HEK293 (cell line): ENCODE results near the gene ERAL1.

Experiments used
- CTCF ChIA-PET: fragments of 350-600 bp; formaldehyde crosslinking; extraction: SDS; loops from one replicate; lab custom pipeline; 2021; ENCODE audit warnings: antibody characterized with exemption; lab: Yijun Ruan, JAX
- POLR2A ChIA-PET: fragments of 300-600 bp; formaldehyde crosslinking; extraction: SDS; loops from one replicate; lab custom pipeline; 2020; ENCODE audit warnings: antibody characterized with exemption, inconsistent platforms; lab: Yijun Ruan, JAX
- H3K27ac ChIP-seq: fragments of 200-500 bp; sonication (Bioruptor generic); 2 replicates; pipeline ENCODE4 v1.5.1; 2014; ENCODE audit warnings: low read depth, low read length, control low read depth, inconsistent platforms; ENCODE audit errors: extremely low read depth
- H3K36me3 ChIP-seq, 2 experiments: fragments of 200-500 bp in 1 of 2; sonication (Bioruptor generic) in 1 of 2; 1 replicate in 1 of 2; 2 replicates in 1 of 2; pipeline ENCODE4 v1.5.1; 2014 to 2017; ENCODE audit warnings: inconsistent platforms in 2 of 2, low read length in 2 of 2; ENCODE audit not compliant: control insufficient read depth in 2 of 2, insufficient read depth in 1 of 2
- H3K4me1 ChIP-seq: fragments of 200-500 bp; sonication (Bioruptor generic); 2 replicates; pipeline ENCODE4 v1.5.1; 2014; ENCODE audit warnings: mild to moderate bottlenecking, low read length, inconsistent platforms; ENCODE audit not compliant: control insufficient read depth, insufficient read depth
- H3K4me3 ChIP-seq: 2 replicates; pipeline ENCODE4 v1.5.1; 2011; ENCODE audit warnings: low read depth, mild to moderate bottlenecking, control low read depth, low read length, moderate library complexity
- H3K9me3 ChIP-seq: fragments of 200-500 bp; sonication (Bioruptor generic); 2 replicates; pipeline ENCODE4 v1.5.1; 2014; ENCODE audit warnings: low read depth, low read length, inconsistent platforms; ENCODE audit not compliant: control insufficient read depth, insufficient read depth
- KLF8 ChIP-seq: fragments of 450-650 bp; formaldehyde crosslinking; IDR thresholded peaks from 2 replicates; pipeline ENCODE4 v1.5.1; 2016; ENCODE audit warnings: missing biosample characterization, missing genetic modification characterization
- OVOL3 ChIP-seq: fragments of 450-650 bp; formaldehyde crosslinking; IDR thresholded peaks from 2 replicates; pipeline ENCODE4 v1.5.1; 2016; ENCODE audit warnings: missing biosample characterization, missing genetic modification characterization
- PRDM1 ChIP-seq: fragments of 450-650 bp; formaldehyde crosslinking; IDR thresholded peaks from 2 replicates; pipeline ENCODE4; 2016; ENCODE audit warnings: missing biosample characterization, missing genetic modification characterization
- PRDM6 ChIP-seq: fragments of 450-650 bp; formaldehyde crosslinking; IDR thresholded peaks from 2 replicates; pipeline ENCODE4 v1.5.1; 2017; ENCODE audit warnings: missing biosample characterization, missing genetic modification characterization
- RBAK ChIP-seq: fragments of 450-650 bp; formaldehyde crosslinking; IDR thresholded peaks from 2 replicates; pipeline ENCODE4 v1.5.1; 2016; ENCODE audit warnings: missing biosample characterization, missing genetic modification characterization
- WT1 ChIP-seq: fragments of 450-650 bp; formaldehyde crosslinking; IDR thresholded peaks from 2 replicates; pipeline ENCODE4 v1.5.1; 2016; ENCODE audit warnings: missing biosample characterization, missing genetic modification characterization
- ZBTB8A ChIP-seq: fragments of 450-650 bp; formaldehyde crosslinking; IDR thresholded peaks from 2 replicates; pipeline ENCODE4 v1.5.1; 2016; ENCODE audit warnings: missing biosample characterization, missing genetic modification characterization
- ZEB2 ChIP-seq: fragments of 450-650 bp; formaldehyde crosslinking; IDR thresholded peaks from 2 replicates; pipeline ENCODE4 v1.5.1; 2016; ENCODE audit warnings: missing biosample characterization, missing genetic modification characterization
- ZNF10 ChIP-seq: fragments of 450-650 bp; formaldehyde crosslinking; IDR thresholded peaks from 2 replicates; pipeline ENCODE4 v1.5.1; 2017; ENCODE audit warnings: missing biosample characterization, missing genetic modification characterization
- ZNF121 ChIP-seq: fragments of 450-650 bp; formaldehyde crosslinking; IDR thresholded peaks from 2 replicates; pipeline ENCODE4 v1.5.1; 2016; ENCODE audit warnings: missing biosample characterization, missing genetic modification characterization
- ZNF16 ChIP-seq: fragments of 450-650 bp; formaldehyde crosslinking; IDR thresholded peaks from 2 replicates; pipeline ENCODE4 v1.5.1; 2016; ENCODE audit warnings: low read depth, missing biosample characterization, missing genetic modification characterization
- ZNF19 ChIP-seq: fragments of 450-650 bp; formaldehyde crosslinking; IDR thresholded peaks from 2 replicates; pipeline ENCODE4; 2016; ENCODE audit warnings: missing biosample characterization, missing genetic modification characterization, low read depth
- ZNF221 ChIP-seq: fragments of 450-650 bp; formaldehyde crosslinking; IDR thresholded peaks from 2 replicates; pipeline ENCODE4 v1.5.1; 2017; ENCODE audit warnings: missing biosample characterization, missing genetic modification characterization, borderline replicate concordance
- ZNF324 ChIP-seq: fragments of 450-650 bp; formaldehyde crosslinking; IDR thresholded peaks from 2 replicates; pipeline ENCODE4 v1.5.1; 2016; ENCODE audit warnings: missing biosample characterization, missing genetic modification characterization
- ZNF354C ChIP-seq: fragments of 450-650 bp; formaldehyde crosslinking; IDR thresholded peaks from 2 replicates; pipeline ENCODE4 v1.5.1; 2016; ENCODE audit warnings: missing biosample characterization, missing genetic modification characterization, low read depth, borderline replicate concordance
- ZNF404 ChIP-seq: fragments of 450-650 bp; formaldehyde crosslinking; IDR thresholded peaks from 2 replicates; pipeline ENCODE4 v1.5.1; 2017; ENCODE audit warnings: missing biosample characterization, missing genetic modification characterization
- ZNF473 ChIP-seq: fragments of 450-650 bp; formaldehyde crosslinking; IDR thresholded peaks from 2 replicates; pipeline ENCODE4 v1.5.1; 2017; ENCODE audit warnings: missing biosample characterization, missing genetic modification characterization
- ZNF514 ChIP-seq: fragments of 450-650 bp; formaldehyde crosslinking; IDR thresholded peaks from 2 replicates; pipeline ENCODE4 v1.5.1; 2016; ENCODE audit warnings: missing biosample characterization, missing genetic modification characterization
- ZNF521 ChIP-seq: fragments of 450-650 bp; formaldehyde crosslinking; IDR thresholded peaks from 2 replicates; pipeline ENCODE4 v1.5.1; 2017; ENCODE audit warnings: missing biosample characterization, mild to moderate bottlenecking, missing genetic modification characterization
- ZNF530 ChIP-seq: fragments of 450-650 bp; formaldehyde crosslinking; IDR thresholded peaks from 2 replicates; pipeline ENCODE4 v1.5.1; 2016; ENCODE audit warnings: low read depth, missing biosample characterization, missing genetic modification characterization
- ZNF544 ChIP-seq: fragments of 450-650 bp; formaldehyde crosslinking; IDR thresholded peaks from 2 replicates; pipeline ENCODE4 v1.5.0; 2017; ENCODE audit warnings: missing biosample characterization, missing genetic modification characterization
- ZNF600 ChIP-seq: fragments of 450-650 bp; formaldehyde crosslinking; IDR thresholded peaks from 2 replicates; pipeline ENCODE4 v1.5.1; 2016; ENCODE audit warnings: missing biosample characterization, missing genetic modification characterization
- ZNF626 ChIP-seq: fragments of 450-650 bp; sonication (Bioruptor Pico); formaldehyde crosslinking; IDR thresholded peaks from 2 replicates; pipeline ENCODE4 v1.5.1; 2018; ENCODE audit warnings: missing biosample characterization, missing genetic modification characterization, inconsistent platforms
- ZNF654 ChIP-seq: fragments of 450-650 bp; formaldehyde crosslinking; IDR thresholded peaks from 2 replicates; pipeline ENCODE4 v1.5.1; 2016; ENCODE audit warnings: low read depth, missing biosample characterization, missing genetic modification characterization
- ZNF660 ChIP-seq: fragments of 450-650 bp; IDR thresholded peaks from 2 replicates; pipeline ENCODE4 v1.5.1; 2018; ENCODE audit warnings: missing biosample characterization, mild to moderate bottlenecking, missing genetic modification characterization
- ZNF670 ChIP-seq: fragments of 450-650 bp; formaldehyde crosslinking; IDR thresholded peaks from 2 replicates; pipeline ENCODE4 v1.5.1; 2016; ENCODE audit warnings: missing biosample characterization, missing genetic modification characterization, low read depth
- ZNF76 ChIP-seq: fragments of 450-650 bp; formaldehyde crosslinking; IDR thresholded peaks from 2 replicates; pipeline ENCODE4; 2016; ENCODE audit warnings: low read depth, missing biosample characterization, missing genetic modification characterization, borderline replicate concordance
- ZNF791 ChIP-seq: fragments of 450-650 bp; formaldehyde crosslinking; IDR thresholded peaks from 2 replicates; pipeline ENCODE4 v1.5.1; 2016; ENCODE audit warnings: missing biosample characterization, missing genetic modification characterization
- ZNF792 ChIP-seq: fragments of 450-650 bp; formaldehyde crosslinking; IDR thresholded peaks from 2 replicates; pipeline ENCODE4 v1.5.1; 2016; ENCODE audit warnings: missing biosample characterization, missing genetic modification characterization
- ZSCAN16 ChIP-seq: fragments of 450-650 bp; formaldehyde crosslinking; IDR thresholded peaks from 2 replicates; pipeline ENCODE4 v1.5.1; 2016; ENCODE audit warnings: missing biosample characterization, missing genetic modification characterization
- TF ChIP-seq, protein P1 (sequence below): fragments of 450-650 bp; IDR thresholded peaks from 2 replicates; pipeline ENCODE4 v1.5.1; 2018; ENCODE audit warnings: missing biosample characterization, missing genetic modification characterization
- TF ChIP-seq, protein P2 (sequence below): fragments of 450-650 bp; formaldehyde crosslinking; IDR thresholded peaks from 2 replicates; pipeline ENCODE4 v1.5.1; 2016; ENCODE audit warnings: missing biosample characterization, missing genetic modification characterization

Gene ERAL1

GRCh38 chr17:28901866-28902818, 47.3 kb downstream of the ERAL1 start (continued):
- TF ChIP-seq ZNF792 (tag by site-specific recombination) (0 out of 2 replicates have a peak, but pooled peaks have one; percentile 23), ZNF10 (tag by site-specific recombination) (peak; percentile 79), WT1 (tag by site-specific recombination) (peak; percentile 48; the same call in 1 of the 2 replicates), ZNF16 (tag by site-specific recombination) (no peak), KLF8 (peak; percentile 20; the same call in 1 of the 2 replicates), ZNF121 (tag by site-specific recombination) (0 out of 2 replicates have a peak, but pooled peaks have one; percentile 31), PRDM6 (tag by site-specific recombination) (no peak), ZNF521 (tag by site-specific recombination) (no peak), ZNF600 (tag by site-specific recombination) (peak; percentile 82), ZNF791 (tag by site-specific recombination) (no peak), ZNF473 (tag by site-specific recombination) (no peak)
- TF ChIP-seq, protein P1, sequence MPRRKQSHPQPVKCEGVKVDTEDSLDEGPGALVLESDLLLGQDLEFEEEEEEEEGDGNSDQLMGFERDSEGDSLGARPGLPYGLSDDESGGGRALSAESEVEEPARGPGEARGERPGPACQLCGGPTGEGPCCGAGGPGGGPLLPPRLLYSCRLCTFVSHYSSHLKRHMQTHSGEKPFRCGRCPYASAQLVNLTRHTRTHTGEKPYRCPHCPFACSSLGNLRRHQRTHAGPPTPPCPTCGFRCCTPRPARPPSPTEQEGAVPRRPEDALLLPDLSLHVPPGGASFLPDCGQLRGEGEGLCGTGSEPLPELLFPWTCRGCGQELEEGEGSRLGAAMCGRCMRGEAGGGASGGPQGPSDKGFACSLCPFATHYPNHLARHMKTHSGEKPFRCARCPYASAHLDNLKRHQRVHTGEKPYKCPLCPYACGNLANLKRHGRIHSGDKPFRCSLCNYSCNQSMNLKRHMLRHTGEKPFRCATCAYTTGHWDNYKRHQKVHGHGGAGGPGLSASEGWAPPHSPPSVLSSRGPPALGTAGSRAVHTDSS, result no peak

- H3K9me3 ChIP-seq, result no peaks in the 10 kb centered on the region
- H3K27ac ChIP-seq, result peak within 1 kb of the TSS; percentile 77
- CTCF ChIA-PET, result interaction anchor here (0.6 to 18.6 kb wide), 28 partner anchors 9 to 276 kb away, joined by 3 to 142 read pairs (median 5); partner anchors contain the start of genes NEK8, PHF12 and TLCD1
- H3K4me3 ChIP-seq, result peak within 1 kb of the TSS; percentile 65
- peaks cover 1% of the 10 kb centered on the region; the same call in 1 of the 2 replicates for H3K4me1 ChIP-seq
- H3K36me3 ChIP-seq, result peaks cover 3 to 45% of the 10 kb centered on the region in 2 experiments; a peak in 1 of 3 replicates
- POLR2A ChIA-PET, result interaction anchor here (0.6 to 2.1 kb wide), 7 partner anchors 46 to 178 kb away, joined by 3 to 9 read pairs (median 4); partner anchors contain the start of genes FAM222B, PHF12 and TLCD1
- TF ChIP-seq ZNF514 (tag by site-specific recombination) (no peak), ZSCAN16 (no peak), ZNF354C (tag by site-specific recombination) (no peak), ZNF670 (no peak), ZNF221 (tag by site-specific recombination) (no peak), RBAK (tag by site-specific recombination) (no peak), ZNF530 (tag by site-specific recombination) (no peak), PRDM1 (no peak), ZBTB8A (tag by site-specific recombination) (peak; percentile 95), ZNF626 (tag by site-specific recombination) (no peak), ZNF76 (no peak), ZNF660 (tag by site-specific recombination) (peak; percentile 97), ZNF121 (tag by site-specific recombination) (no peak), ZNF473 (tag by site-specific recombination) (no peak), OVOL3 (tag by site-specific recombination) (no peak), ZNF324 (tag by site-specific recombination) (peak; percentile 70; the same call in 1 of the 2 replicates), ZNF404 (no peak), ZNF654 (tag by site-specific recombination) (no peak), ZNF544 (tag by site-specific recombination) (no peak), ZNF19 (tag by site-specific recombination) (no peak), ZEB2 (tag by site-specific recombination) (peak; percentile 91)
- TF ChIP-seq, protein P2, sequence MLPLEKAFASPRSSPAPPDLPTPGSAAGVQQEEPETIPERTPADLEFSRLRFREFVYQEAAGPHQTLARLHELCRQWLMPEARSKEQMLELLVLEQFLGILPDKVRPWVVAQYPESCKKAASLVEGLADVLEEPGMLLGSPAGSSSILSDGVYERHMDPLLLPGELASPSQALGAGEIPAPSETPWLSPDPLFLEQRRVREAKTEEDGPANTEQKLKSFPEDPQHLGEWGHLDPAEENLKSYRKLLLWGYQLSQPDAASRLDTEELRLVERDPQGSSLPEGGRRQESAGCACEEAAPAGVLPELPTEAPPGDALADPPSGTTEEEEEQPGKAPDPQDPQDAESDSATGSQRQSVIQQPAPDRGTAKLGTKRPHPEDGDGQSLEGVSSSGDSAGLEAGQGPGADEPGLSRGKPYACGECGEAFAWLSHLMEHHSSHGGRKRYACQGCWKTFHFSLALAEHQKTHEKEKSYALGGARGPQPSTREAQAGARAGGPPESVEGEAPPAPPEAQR, result no peak
These were observed 48.2 kb downstream of the ERAL1 start, which contains the start of gene DHRS13 for GRCh38 chr17:28902819-28903545. TSS of gene DHRS13 (minus strand) at chr17:28903079. CDS start at chr17:28902944, 135 bp downstream.
